Stimulated activated CD8-positive, alpha-beta memory T cell treated with anti-CD3 and anti-CD28 coated beads, Interleukin-2, amount 100 ng/mL, for 48 hours (primary cell): ENCODE measurements around the gene MYO7B.

Experiments
- DNase-seq, 2 donors: peaks; one replicate each; pipeline ENCODE4 v3.0.0-alpha.2; 2020; ENCODE audit warnings: low read depth in 2 of 2

Gene MYO7B

GRCh38 chr2:127608061-127609030 lies 72.9 kb downstream of the MYO7B start:
- no peak for DNase-seq

DNA sequence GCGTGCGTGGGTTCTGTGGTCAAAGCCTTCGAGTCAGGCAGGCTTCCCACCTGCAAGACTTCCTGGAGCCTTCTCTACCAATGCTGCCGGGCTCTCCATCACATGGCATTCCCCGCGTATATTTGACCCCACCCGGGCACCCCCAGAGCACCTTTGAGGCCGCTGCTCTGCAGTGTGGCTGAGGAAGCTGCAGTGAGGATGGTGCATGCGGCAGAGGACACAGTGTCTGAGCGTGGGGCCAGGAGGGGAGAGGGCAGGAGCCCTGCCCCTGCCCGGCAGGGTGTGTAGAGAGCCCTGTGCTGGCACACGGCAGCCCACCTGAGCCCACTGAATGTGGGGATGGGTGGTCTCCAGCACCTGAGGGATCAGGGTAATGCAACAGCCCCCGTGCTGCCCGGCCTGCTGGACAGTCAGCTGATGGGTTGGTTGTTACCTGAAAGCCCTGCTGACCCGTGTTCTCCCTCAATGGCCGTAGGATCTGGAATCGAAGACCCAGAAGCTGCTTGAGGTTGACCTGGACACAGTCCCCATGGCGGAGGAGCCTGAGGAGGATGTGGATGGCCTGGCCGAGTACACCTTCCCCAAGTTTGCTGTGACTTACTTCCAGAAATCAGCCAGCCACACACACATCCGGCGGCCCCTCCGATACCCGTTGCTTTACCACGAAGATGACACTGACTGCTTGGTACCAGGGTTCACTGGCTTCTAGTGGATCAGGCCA lies 73.7 kb downstream of the MYO7B start:
- no peak for DNase-seq

DNA sequence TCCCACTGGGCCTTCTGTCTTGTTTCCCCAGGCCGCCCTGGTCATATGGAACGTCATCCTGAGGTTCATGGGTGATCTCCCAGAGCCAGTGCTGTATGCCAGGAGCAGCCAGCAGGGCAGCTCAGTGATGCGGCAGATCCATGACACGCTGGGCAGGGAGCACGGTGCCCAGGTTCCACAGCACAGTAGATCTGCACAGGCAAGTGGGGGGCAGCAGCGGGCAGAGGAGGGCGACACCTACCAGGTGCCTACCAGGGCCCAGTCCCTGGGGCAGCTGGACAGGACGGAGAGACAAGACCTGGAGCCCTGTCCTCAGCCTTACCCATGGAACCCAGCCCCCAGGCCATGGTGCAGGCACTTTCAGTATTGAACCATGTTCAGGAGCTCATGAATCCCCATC lies 74.3 kb downstream of the MYO7B start:
- DNase-seq, result no peak

GRCh38 chr2:127610561-127610960 lies 75.1 kb downstream of the MYO7B start:
- no peak for DNase-seq

DNA sequence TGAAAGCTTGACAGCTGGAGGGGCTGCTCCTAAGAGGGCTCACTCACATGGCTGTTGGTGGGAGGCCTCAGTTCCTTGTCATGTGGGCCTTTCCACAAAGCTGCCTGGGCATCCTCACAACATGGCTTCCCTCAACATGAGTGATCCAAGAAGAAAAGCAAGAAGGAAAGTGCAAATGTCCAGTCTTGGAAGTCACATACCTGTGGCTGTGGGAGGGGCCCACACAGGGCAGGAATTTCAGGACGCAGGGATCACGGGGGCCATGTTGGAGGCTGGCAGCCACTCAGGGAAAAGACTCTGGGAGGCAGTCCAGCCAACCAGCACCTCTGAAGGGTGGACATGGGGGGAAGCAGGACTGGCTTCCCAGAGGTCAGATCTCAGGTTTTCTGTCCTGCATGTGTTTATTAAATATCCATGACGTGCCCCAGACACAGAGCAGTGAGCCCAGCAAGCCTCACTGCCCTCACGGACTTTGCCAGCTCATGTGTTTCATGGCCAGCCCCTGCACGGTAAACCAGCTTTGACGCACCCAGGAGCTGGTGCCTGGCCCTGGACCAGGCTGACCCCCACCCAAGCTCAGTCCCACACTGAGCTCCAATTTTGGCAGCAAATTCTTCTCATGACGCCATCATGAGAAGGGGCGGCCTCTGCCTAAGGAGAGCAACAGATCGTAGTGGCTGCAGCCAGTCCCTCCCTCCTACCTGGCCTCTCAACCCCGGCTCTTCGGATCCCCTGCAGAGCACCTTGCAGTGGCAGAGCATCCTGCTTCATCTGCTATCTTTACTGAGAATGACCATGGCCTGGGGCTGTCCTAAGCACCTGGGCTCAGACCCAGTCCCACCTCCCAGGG lies 75.8 kb downstream of the MYO7B start:
- no peak for DNase-seq

GRCh38 chr2:127612111-127612822 lies 76.8 kb downstream of the MYO7B start:
- no peak for DNase-seq

GRCh38 chr2:127614246-127614645 lies 78.8 kb downstream of the MYO7B start:
- DNase-seq, result no peak

DNA sequence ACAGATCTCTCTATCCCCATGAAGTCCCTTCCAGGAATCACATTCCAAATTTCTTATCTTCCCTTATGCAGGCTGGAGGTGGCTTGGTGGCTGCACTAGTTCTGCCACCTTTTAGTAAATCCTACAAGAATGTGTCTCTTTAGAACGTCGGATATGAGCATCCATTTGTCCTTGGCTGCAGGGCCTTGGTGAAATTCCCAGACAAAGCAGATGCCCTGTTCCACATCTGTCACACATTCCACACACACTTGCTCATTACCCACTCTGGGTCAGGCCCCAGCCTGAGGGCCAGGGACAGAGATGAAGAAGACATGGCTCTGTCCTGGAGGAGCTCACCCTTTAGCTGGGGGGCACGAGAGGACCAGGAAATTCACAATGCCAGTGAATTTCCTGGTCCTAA lies 79.2 kb downstream of the MYO7B start:
- DNase-seq, result no peak

DNA sequence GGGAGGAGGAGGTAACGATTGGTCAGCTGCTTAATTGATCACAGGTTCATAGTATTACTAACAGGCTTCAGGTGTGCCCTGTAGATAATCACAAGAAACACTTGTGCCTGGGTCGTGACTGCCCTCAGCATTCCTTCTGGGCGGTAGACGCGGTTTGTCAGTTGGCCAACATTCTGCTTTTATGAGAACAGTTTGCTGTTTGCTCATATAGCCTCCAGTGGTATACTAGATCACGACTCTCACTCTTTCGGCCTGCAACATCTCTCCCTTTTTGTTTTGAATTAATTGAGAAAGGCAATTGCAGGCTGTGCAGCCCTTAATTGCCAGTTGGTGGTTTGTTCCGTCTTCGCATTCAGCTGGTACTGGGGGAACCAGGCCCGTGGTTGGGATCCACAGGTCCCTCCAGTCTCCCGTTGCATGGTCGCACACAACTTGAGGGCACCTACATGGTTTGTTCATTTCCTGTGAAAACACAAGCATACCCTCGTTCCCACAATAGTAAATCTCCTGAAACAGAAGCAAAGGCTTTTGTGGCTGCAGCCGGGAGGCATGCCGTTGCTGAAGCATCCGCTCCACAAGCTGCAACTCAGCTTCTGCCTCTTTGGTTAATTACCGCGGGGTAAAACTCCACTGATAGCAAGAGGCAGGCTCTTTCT lies 80.2 kb downstream of the MYO7B start:
- no peak for DNase-seq

DNA sequence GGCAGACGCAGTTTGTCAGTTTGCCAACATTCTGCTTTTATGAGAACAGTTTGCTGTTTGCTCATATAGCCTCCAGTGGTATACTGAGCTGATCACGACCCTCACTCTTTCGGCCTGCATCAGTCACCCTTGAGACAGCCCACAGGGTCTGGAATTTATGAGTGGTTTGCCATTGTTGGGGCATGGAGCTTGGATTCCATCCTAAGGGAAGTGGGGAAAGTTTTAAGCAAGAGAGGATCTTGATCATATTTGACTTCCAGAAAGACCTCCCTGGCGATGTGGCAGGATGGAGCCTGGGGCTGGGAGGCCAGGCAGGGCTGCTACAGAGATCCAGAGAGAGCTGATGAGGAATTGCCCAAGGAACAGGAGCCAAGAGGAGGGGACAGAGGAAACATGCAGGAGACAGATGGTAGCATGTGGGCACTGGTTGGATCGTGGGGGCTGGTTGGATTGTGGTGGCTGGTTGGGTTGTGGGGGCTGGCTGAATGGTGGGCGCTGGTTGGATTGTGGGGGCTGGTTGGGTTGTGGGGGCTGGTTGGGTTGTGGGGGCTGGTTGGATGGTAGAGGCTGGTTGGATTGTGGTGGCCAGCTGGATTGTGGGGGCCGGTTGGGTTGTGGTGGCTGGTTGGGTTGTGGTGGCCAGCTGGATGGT lies 83.2 kb downstream of the MYO7B start:
- DNase-seq, result no peak

GRCh38 chr2:127619203-127619590 lies 83.7 kb downstream of the MYO7B start:
- DNase-seq, result no peak

DNA sequence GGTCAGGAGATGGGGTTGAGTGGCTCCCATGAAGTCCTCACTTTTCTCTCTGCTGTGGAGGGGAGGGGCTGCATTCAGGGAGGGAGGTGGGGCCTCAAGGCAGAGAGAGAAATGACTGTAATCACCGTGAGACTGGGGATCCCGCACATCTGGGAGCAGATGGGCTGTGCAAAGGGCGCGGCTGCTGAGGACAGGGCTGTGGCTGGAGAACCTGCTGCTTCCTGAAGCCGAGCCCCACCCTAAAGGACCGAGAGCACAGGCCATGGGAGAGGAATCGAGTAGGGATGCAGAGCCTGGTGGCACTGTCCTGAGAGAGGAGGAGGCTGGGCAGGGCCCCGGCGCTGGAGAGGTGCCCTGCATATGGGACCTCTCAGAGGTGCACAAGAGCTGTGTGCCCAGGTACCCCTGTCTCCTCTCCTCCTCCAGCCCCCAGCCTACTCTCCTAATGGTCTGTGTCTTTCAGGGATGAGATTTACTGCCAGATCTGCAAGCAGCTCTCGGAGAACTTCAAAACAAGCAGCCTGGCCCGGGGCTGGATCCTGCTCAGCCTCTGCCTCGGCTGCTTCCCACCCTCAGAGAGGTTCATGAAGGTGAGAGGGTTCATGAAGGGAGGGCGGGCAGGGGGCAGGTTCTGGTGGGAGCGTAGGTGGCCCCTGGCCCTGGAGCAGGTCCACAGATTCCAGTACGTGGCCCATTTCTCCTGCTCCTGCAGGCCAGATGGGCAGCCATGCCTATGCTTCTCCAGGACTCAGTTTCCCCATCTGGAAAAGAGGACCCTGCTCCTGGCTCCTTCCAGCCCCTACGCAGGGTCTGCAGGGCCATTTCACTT lies 84.6 kb downstream of the MYO7B start:
- DNase-seq, result no peak

GRCh38 chr2:127620866-127621265 lies 85.4 kb downstream of the MYO7B start:
- no peak for DNase-seq

DNA sequence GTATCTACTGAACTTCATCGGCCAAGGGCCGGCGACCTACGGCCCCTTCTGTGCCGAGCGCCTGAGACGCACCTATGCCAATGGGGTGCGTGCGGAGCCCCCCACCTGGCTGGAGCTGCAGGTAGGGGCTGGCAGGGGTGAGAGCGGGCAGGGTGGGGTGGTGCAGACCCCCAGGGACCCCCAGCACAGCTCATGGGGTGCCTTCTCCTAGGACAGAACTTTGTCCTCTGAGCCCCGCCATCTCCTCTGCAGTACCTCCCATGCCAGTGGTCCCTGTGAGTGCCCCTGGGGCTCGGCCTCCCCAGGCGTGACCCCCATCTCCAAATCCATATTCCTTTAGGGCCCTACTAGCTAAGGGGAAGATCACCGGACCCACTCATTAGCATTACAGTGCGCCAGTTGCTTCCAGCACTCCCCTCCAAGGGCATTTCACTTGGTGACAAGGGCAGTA lies 86.5 kb downstream of the MYO7B start:
- no peak for DNase-seq

GRCh38 chr2:127622561-127623387 lies 87.3 kb downstream of the MYO7B start:
- no peak for DNase-seq

DNA sequence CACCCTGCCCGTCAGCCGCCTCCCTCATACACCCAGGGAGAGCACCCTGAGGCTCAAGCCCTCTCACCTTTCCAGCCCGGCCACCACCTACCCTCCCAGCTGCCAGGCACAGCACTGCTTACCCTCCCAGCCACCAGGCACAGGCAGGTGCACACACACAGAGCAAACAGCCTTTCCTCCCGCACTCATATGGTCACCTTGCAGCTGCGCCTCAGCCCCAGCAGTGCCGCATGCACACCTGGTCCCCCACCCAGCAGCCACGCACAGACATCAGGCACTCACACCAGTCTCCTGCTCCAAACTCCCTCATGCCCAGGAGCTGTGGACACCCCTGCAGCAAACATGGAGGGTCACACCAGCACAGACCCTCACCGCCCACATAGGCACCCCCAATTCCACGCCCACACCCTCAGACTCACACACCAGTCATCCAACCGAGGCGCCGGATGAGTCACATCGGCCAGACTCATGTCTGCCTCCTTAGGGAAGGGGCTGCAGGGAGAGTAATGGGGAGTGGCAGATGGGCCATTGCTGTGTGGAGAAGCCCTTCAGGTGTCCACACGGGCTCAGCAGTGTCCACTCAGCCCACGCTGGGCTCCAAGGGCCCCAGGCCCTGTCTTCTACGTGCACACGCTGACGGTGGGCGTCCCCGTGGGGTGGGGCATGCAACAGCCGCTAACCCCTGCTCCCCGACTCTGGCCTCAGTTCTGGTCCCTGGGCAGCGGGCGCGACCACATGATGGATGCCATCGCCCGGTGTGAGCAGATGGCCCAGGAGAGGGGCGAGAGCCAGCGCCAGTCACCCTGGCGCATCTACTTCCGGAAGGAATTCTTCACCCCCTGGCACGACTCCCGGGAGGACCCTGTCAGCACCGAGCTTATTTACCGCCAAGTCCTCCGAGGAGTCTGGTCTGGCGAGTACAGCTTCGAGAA lies 88.2 kb downstream of the MYO7B start:
- DNase-seq, result no peak

- DNase-seq, result no peak
These were observed 88.9 kb downstream of the MYO7B start for GRCh38 chr2:127624320-127624755.
